ENCODE results near the gene NOC4L.

GRCh38 chr12:132162508-132163031 lies 18.3 kb downstream of the NOC4L start:
- TF ChIP-seq CTCF (IDR thresholded peaks at IDR 0.05; ENCODE audit: low read length) (no peak), EZH2 (IDR thresholded peaks at IDR 0.05; ENCODE audit: borderline replicate concordance, low read length) (no peak)
